ENCODE data around the gene APPL2.
A peak's percentile ranks its signal among the peaks of the same experiment; 100 is the strongest.

Gene APPL2

DNA sequence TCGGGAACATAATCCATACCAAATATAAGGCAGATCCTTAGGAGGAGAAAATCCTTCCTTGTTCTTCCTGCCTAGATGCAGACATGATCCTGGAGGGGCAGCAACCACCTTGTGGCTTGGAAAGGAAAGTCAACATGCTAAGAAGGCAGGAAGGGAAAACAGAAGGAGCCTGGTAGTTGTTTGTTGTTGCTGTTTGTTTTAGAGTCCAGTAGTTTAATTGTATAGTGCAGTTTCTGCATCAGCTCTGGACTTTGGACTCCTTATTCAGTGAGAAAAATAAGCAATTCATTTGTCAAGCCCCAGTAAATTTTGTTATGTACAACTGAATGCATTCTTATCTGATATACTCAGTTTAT is 45.7 kb upstream of the APPL2 start:
- no peak for ATAC-seq
- TF ChIP-seq ZC3H10 (CRISPR knock-in tag; IDR thresholded peaks at IDR 0.05): no peak
- no peak for TF ChIP-seq ZFP3 (CRISPR knock-in tag; IDR thresholded peaks at IDR 0.05)
- TF ChIP-seq ZNF8 (CRISPR knock-in tag; IDR thresholded peaks at IDR 0.05): no peak
- TF ChIP-seq ZNF70 (CRISPR knock-in tag; IDR thresholded peaks at IDR 0.05): no peak
- TF ChIP-seq ZNF565 (CRISPR knock-in tag; conservative IDR thresholded peaks at IDR 0.05; ENCODE audit: low read depth): no peak
- TF ChIP-seq BACH2 (CRISPR knock-in tag; IDR thresholded peaks at IDR 0.05; ENCODE audit: borderline replicate concordance): no peak
- TF ChIP-seq, protein P1, sequence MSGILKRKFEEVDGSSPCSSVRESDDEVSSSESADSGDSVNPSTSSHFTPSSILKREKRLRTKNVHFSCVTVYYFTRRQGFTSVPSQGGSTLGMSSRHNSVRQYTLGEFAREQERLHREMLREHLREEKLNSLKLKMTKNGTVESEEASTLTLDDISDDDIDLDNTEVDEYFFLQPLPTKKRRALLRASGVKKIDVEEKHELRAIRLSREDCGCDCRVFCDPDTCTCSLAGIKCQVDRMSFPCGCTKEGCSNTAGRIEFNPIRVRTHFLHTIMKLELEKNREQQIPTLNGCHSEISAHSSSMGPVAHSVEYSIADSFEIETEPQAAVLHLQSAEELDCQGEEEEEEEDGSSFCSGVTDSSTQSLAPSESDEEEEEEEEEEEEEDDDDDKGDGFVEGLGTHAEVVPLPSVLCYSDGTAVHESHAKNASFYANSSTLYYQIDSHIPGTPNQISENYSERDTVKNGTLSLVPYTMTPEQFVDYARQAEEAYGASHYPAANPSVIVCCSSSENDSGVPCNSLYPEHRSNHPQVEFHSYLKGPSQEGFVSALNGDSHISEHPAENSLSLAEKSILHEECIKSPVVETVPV (CRISPR knock-in tag; IDR thresholded peaks at IDR 0.05): no peak
- TF ChIP-seq ISL1 (CRISPR knock-in tag; IDR thresholded peaks at IDR 0.05): no peak
- TF ChIP-seq, protein P2, sequence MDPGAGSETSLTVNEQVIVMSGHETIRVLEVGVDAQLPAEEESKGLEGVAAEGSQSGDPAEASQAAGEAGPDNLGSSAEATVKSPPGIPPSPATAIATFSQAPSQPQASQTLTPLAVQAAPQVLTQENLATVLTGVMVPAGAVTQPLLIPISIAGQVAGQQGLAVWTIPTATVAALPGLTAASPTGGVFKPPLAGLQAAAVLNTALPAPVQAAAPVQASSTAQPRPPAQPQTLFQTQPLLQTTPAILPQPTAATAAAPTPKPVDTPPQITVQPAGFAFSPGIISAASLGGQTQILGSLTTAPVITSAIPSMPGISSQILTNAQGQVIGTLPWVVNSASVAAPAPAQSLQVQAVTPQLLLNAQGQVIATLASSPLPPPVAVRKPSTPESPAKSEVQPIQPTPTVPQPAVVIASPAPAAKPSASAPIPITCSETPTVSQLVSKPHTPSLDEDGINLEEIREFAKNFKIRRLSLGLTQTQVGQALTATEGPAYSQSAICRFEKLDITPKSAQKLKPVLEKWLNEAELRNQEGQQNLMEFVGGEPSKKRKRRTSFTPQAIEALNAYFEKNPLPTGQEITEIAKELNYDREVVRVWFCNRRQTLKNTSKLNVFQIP (CRISPR knock-in tag; IDR thresholded peaks at IDR 0.05; ENCODE audit: borderline replicate concordance, low read depth): no peak
- no peak for TF ChIP-seq GLIS3 (CRISPR knock-in tag; IDR thresholded peaks at IDR 0.05)
- TF ChIP-seq, protein P3, sequence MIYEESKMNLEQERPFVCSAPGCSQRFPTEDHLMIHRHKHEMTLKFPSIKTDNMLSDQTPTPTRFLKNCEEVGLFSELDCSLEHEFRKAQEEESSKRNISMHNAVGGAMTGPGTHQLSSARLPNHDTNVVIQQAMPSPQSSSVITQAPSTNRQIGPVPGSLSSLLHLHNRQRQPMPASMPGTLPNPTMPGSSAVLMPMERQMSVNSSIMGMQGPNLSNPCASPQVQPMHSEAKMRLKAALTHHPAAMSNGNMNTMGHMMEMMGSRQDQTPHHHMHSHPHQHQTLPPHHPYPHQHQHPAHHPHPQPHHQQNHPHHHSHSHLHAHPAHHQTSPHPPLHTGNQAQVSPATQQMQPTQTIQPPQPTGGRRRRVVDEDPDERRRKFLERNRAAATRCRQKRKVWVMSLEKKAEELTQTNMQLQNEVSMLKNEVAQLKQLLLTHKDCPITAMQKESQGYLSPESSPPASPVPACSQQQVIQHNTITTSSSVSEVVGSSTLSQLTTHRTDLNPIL (CRISPR knock-in tag; IDR thresholded peaks at IDR 0.05; ENCODE audit: low read depth): no peak
- no peak for TF ChIP-seq ARNTL (CRISPR knock-in tag; IDR thresholded peaks at IDR 0.05; ENCODE audit: borderline replicate concordance, low read depth)
- no peak for TF ChIP-seq SNAI2 (CRISPR knock-in tag; IDR thresholded peaks at IDR 0.05)
- no peak for TF ChIP-seq TCF4 (CRISPR knock-in tag; IDR thresholded peaks at IDR 0.05; ENCODE audit: borderline replicate concordance)
- TF ChIP-seq RARB (CRISPR knock-in tag; IDR thresholded peaks at IDR 0.05): no peak
- no peak for TF ChIP-seq OSR1 (CRISPR knock-in tag; IDR thresholded peaks at IDR 0.05)

DNA sequence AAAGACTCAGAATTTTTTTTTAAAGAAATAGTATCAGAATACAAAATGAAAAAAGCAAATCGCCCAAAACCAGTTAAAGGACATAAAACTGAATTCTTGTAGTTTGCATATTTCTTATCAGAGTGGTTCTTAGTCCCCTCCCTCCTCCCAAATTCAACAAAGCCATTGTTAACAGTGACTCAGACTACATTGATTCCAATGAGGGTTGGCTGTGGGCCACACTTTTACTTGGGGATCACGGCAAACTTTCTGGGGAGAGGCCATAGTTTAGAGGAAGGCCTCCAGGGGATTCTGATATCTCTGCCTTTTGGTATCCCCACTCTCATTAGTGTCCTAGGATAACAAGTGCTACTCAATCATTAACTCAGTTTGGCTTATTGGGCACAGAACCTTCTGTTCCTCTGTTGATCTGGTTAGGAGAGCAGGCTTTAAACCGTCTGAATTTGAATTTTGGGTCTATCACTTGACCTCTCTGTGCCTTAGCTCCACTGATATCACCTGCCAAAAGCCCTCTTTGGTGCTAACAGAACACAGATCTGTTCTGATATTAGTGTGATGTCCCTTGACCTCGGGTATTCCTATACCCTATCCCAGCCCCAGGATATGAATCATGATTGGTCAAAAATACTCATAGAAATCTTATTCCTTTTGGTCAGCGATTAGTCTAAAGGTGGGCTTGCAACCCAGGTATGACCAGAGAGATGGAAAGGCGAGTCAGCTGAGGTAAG is 45.2 kb upstream of the APPL2 start:
- TF ChIP-seq ZFP30 (CRISPR knock-in tag; IDR thresholded peaks at IDR 0.05) (no peak), CSDC2 (CRISPR knock-in tag; IDR thresholded peaks at IDR 0.05) (no peak), ARNTL (CRISPR knock-in tag; IDR thresholded peaks at IDR 0.05; ENCODE audit: borderline replicate concordance, low read depth) (no peak), ZNF565 (CRISPR knock-in tag; conservative IDR thresholded peaks at IDR 0.05; ENCODE audit: low read depth) (no peak), GLIS3 (CRISPR knock-in tag; IDR thresholded peaks at IDR 0.05) (no peak)
- TF ChIP-seq, protein P2 (CRISPR knock-in tag; IDR thresholded peaks at IDR 0.05; ENCODE audit: borderline replicate concordance, low read depth): no peak
- TF ChIP-seq, protein P1 (CRISPR knock-in tag; IDR thresholded peaks at IDR 0.05): no peak
- no peak for ATAC-seq

DNA sequence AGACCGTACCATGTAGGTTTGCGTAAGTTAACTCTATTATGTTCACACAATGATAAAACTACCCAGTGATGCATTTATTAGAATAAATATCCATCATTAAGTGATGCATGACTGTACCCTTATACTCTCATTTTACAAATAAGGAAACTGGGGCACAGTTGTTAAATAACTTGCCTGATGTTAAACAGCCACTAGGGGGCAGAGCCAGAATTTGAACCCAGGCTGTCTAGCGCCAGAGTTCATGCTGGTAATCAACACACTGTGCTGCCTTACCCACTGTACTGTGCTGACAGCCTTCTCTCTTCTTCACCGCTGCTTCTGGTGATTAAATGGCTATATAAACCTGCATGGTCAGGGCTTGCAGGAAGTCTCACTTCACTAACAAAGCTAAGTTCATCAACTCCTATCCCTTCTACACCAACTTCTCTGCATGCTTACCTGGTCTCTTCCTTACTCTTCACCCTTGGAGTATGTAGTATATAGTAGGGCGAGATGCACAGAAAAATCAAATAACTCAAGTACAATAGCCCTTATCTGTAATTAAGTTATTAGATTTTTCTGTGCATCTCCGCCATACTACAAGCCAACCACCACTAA is 43.6 kb upstream of the APPL2 start:
- peak; percentile 59; the same call in 2 of the 3 replicates for ATAC-seq
- no peak for TF ChIP-seq PPARA (CRISPR knock-in tag; IDR thresholded peaks at IDR 0.05; ENCODE audit: borderline replicate concordance)
- TF ChIP-seq OSR1 (CRISPR knock-in tag; IDR thresholded peaks at IDR 0.05): no peak
- TF ChIP-seq, protein P4, sequence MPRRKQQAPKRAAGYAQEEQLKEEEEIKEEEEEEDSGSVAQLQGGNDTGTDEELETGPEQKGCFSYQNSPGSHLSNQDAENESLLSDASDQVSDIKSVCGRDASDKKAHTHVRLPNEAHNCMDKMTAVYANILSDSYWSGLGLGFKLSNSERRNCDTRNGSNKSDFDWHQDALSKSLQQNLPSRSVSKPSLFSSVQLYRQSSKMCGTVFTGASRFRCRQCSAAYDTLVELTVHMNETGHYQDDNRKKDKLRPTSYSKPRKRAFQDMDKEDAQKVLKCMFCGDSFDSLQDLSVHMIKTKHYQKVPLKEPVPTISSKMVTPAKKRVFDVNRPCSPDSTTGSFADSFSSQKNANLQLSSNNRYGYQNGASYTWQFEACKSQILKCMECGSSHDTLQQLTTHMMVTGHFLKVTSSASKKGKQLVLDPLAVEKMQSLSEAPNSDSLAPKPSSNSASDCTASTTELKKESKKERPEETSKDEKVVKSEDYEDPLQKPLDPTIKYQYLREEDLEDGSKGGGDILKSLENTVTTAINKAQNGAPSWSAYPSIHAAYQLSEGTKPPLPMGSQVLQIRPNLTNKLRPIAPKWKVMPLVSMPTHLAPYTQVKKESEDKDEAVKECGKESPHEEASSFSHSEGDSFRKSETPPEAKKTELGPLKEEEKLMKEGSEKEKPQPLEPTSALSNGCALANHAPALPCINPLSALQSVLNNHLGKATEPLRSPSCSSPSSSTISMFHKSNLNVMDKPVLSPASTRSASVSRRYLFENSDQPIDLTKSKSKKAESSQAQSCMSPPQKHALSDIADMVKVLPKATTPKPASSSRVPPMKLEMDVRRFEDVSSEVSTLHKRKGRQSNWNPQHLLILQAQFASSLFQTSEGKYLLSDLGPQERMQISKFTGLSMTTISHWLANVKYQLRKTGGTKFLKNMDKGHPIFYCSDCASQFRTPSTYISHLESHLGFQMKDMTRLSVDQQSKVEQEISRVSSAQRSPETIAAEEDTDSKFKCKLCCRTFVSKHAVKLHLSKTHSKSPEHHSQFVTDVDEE (CRISPR knock-in tag; IDR thresholded peaks at IDR 0.05): no peak
- no peak for TF ChIP-seq ESRRG (CRISPR knock-in tag; IDR thresholded peaks at IDR 0.05)
- TF ChIP-seq, protein P5, sequence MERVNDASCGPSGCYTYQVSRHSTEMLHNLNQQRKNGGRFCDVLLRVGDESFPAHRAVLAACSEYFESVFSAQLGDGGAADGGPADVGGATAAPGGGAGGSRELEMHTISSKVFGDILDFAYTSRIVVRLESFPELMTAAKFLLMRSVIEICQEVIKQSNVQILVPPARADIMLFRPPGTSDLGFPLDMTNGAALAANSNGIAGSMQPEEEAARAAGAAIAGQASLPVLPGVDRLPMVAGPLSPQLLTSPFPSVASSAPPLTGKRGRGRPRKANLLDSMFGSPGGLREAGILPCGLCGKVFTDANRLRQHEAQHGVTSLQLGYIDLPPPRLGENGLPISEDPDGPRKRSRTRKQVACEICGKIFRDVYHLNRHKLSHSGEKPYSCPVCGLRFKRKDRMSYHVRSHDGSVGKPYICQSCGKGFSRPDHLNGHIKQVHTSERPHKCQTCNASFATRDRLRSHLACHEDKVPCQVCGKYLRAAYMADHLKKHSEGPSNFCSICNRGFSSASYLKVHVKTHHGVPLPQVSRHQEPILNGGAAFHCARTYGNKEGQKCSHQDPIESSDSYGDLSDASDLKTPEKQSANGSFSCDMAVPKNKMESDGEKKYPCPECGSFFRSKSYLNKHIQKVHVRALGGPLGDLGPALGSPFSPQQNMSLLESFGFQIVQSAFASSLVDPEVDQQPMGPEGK (CRISPR knock-in tag; IDR thresholded peaks at IDR 0.05; ENCODE audit: borderline replicate concordance): no peak
- TF ChIP-seq, protein P1 (CRISPR knock-in tag; IDR thresholded peaks at IDR 0.05): no peak
- no peak for TF ChIP-seq ZC3H10 (CRISPR knock-in tag; IDR thresholded peaks at IDR 0.05)
- no peak for TF ChIP-seq ZNF565 (CRISPR knock-in tag; conservative IDR thresholded peaks at IDR 0.05; ENCODE audit: low read depth)
- TF ChIP-seq CSDC2 (CRISPR knock-in tag; IDR thresholded peaks at IDR 0.05): no peak
- TF ChIP-seq RARB (CRISPR knock-in tag; IDR thresholded peaks at IDR 0.05): no peak
- no peak for TF ChIP-seq ZFP30 (CRISPR knock-in tag; IDR thresholded peaks at IDR 0.05)
- no peak for TF ChIP-seq TCF4 (CRISPR knock-in tag; IDR thresholded peaks at IDR 0.05; ENCODE audit: borderline replicate concordance)
